Gastroesophageal sphincter (tissue), 3 donors: ENCODE measurements around the gene RAB14.

Experiments
- CTCF ChIP-seq, 4 experiments: fragments of 200-600 bp in 2 of 4; fragments of 450-650 bp in 2 of 4; sonication (generic) in 1 of 4; IDR thresholded peaks; one replicate each; pipeline ENCODE4 v1.5.1; 2017 to 2019; ENCODE audit warnings: antibody characterized with exemption in 4 of 4, mild to moderate bottlenecking in 2 of 4, moderate library complexity in 2 of 4
- POLR2A ChIP-seq, 2 donors: fragments of 450-650 bp; IDR thresholded peaks; one replicate each; pipeline ENCODE4 v1.6.1; 2017; ENCODE audit warnings: antibody characterized with exemption in 2 of 2, mild to moderate bottlenecking in 2 of 2, moderate library complexity in 1 of 2

DNA sequence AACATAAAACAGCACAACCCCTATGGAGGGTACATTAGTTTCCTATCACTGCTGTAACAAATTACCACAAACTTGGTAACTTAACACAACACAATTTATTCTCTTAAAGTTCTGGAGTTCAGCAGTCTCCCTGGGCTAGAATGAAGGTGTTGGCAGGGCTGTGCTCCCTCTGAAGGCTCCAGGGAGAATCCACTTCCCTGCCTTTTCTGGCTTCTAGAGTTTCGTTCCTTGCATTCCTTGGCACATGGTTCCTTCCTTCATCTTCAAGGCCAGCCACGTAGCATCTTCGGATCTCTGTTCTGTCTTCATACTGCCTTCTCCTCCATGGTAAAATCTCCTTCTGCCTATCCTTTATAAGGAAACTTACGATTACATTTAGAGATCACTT lies 41.3 kb upstream of the RAB14 start:
- no peak for TF ChIP-seq CTCF (IDR thresholded peaks at IDR 0.05)
- no peak for TF ChIP-seq POLR2A (IDR thresholded peaks at IDR 0.05)
